OCI-LY7 (cell line): ENCODE results near the gene XRN1. TPM values are rescaled to one million over a fixed set of nuclear protein-coding genes. Genes with fewer than 3 reads are reported as not detected.

Experiments used
- BruUV-seq: library from RNA; stranded (reverse); fragments of 400-500 nt; replicated peaks from 2 replicates; lab custom pipeline; 2021; lab: Mats Ljungman, UMichigan
- CTCF ChIA-PET: fragments of 300-600 bp; sonication (Branson Sonifier 250); formaldehyde crosslinking; loops from one replicate; lab custom pipeline; 2022; ENCODE audit warnings: antibody characterized with exemption; ENCODE audit not compliant: unreplicated experiment; lab: Charles Lee
- POLR2A ChIA-PET: fragments of 300-600 bp; sonication (Branson Sonifier 250); formaldehyde crosslinking; loops from one replicate; lab custom pipeline; 2022; ENCODE audit warnings: antibody characterized with exemption; lab: Charles Lee
- DNase-seq: peaks from one replicate; pipeline ENCODE4 v3.0.0-alpha.2; 2015; ENCODE audit warnings: low spot score
- H2AFZ ChIP-seq: fragments of 200-600 bp; sonication (generic), shearing (Covaris generic); 2 replicates; pipeline ENCODE4 v1.6.1; 2014; ENCODE audit warnings: mild to moderate bottlenecking, antibody characterized with exemption, low read length, moderate library complexity
- H3K27ac ChIP-seq: fragments of 200-600 bp; sonication (generic); 2 replicates; pipeline ENCODE4 v1.5.1; 2014; ENCODE audit warnings: mixed run types, low read depth, mild to moderate bottlenecking, moderate library complexity, low read length, inconsistent platforms; ENCODE audit not compliant: poor library complexity, severe bottlenecking
- H3K36me3 ChIP-seq: fragments of 200-600 bp; sonication (generic); 2 replicates; pipeline ENCODE4 v1.6.1; 2014; ENCODE audit warnings: mild to moderate bottlenecking, antibody characterized with exemption, low read length, moderate library complexity, mixed read lengths; ENCODE audit not compliant: insufficient read depth
- H3K4me1 ChIP-seq: fragments of 200-600 bp; sonication (generic); 2 replicates; pipeline ENCODE4 v1.5.1; 2014; ENCODE audit warnings: mild to moderate bottlenecking, low read length; ENCODE audit not compliant: insufficient read depth, poor library complexity, severe bottlenecking
- H3K4me2 ChIP-seq: fragments of 200-600 bp; sonication (generic); 2 replicates; pipeline ENCODE4 v1.6.1; 2014; ENCODE audit warnings: mild to moderate bottlenecking, low read length
- H3K4me3 ChIP-seq: fragments of 200-600 bp; sonication (generic); 2 replicates; pipeline ENCODE4 v1.5.1; 2014; ENCODE audit warnings: mild to moderate bottlenecking, low read depth, low read length; ENCODE audit not compliant: poor library complexity, severe bottlenecking
- H3K79me2 ChIP-seq: fragments of 200-600 bp; sonication (generic); 2 replicates; pipeline ENCODE4 v1.6.1; 2016; ENCODE audit warnings: low read depth, mild to moderate bottlenecking, low read length, moderate library complexity, mixed read lengths; ENCODE audit not compliant: insufficient read depth
- H3K9me2 ChIP-seq: fragments of 200-600 bp; sonication (generic); 2 replicates; pipeline ENCODE4 v1.6.1; 2016; ENCODE audit warnings: mild to moderate bottlenecking, low read length, mixed read lengths; ENCODE audit not compliant: insufficient read depth
- H3K9me3 ChIP-seq: fragments of 200-600 bp; sonication (generic); 2 replicates; pipeline ENCODE4 v1.6.1; 2014; ENCODE audit warnings: mild to moderate bottlenecking, mixed run types, low read length, mixed read lengths
- H4K20me1 ChIP-seq: fragments of 200-600 bp; sonication (generic); 2 replicates; pipeline ENCODE4 v1.6.1; 2014; ENCODE audit warnings: mild to moderate bottlenecking, antibody characterized with exemption, low read length, moderate library complexity, mixed read lengths; ENCODE audit not compliant: insufficient read depth
- CTCF ChIP-seq: fragments of 200-600 bp; sonication (generic); conservative IDR thresholded peaks from 2 replicates; pipeline ENCODE4 v1.5.1; 2014; ENCODE audit warnings: mild to moderate bottlenecking, antibody characterized with exemption, low read length, moderate library complexity, mixed read lengths
- EZH2phosphoT487 ChIP-seq: fragments of 200-600 bp; sonication (generic); IDR thresholded peaks from 2 replicates; pipeline ENCODE4 v1.6.1; 2018; ENCODE audit warnings: low read depth, borderline replicate concordance, mild to moderate bottlenecking, mixed run types, antibody characterized with exemption, low read length, moderate library complexity, mixed read lengths
- intact Hi-C: fragments of 100-400 bp; cut with micrococcal nuclease; formaldehyde crosslinking; loops from one replicate; pipeline ENCODE4 v1.10.0; 2022; ENCODE audit not compliant: unreplicated experiment
- total RNA-seq, 2 experiments: library from RNA; depleted of rRNA in 1 of 2; stranded (reverse); fragments of >200 nt in 1 of 2; shearing (Covaris generic) in 1 of 2; gene quantifications; 2 replicates each; pipeline ENCODE4 v1.2.3, GENCODE V29; 2014 to 2022

XRN1 gene
- total RNA-seq, 2 experiments from 2014 or later = 36.6 to 43.6 TPM

GRCh38 chr3:142436951-142437585 is 10.8 kb downstream of the XRN1 start:
- Histone ChIP-seq H3K36me3 (peaks cover 13% of the 10 kb centered on the region), H3K9me3 (no peaks in the 10 kb centered on the region), H3K27ac (no peak overlapping the region), H3K4me1 (no peaks in the 10 kb centered on the region), H2AFZ (no peak overlapping the region), H3K4me2 (no peak overlapping the region), H3K9me2 (no peaks in the 10 kb centered on the region), H3K79me2 (peaks cover 35% of the 10 kb centered on the region; the same call in 1 of the 2 replicates), H4K20me1 (no peaks in the 10 kb centered on the region), H3K4me3 (no peak overlapping the region)
- POLR2A ChIA-PET = interaction anchor here (0.8 to 1.3 kb wide), 2 partner anchors 12 to 23 kb away, joined by 3 to 4 read pairs; no protein-coding TSS in a partner anchor
- intact Hi-C loops = no loop called here
- TF ChIP-seq EZH2phosphoT487 = no peak
- TF ChIP-seq CTCF = no peak
- no TSS peak for BruUV-seq
- DNase-seq = no peak
- CTCF ChIA-PET = no interaction called here

GRCh38 chr3:142434503-142434902 is 13.3 kb downstream of the XRN1 start:
- intact Hi-C loops = no loop called here
- H3K79me2 ChIP-seq = peaks cover 35% of the 10 kb centered on the region; the same call in 1 of the 2 replicates
- ChIA-PET POLR2A (interaction anchor here (0.7 kb wide), 3 partner anchors 158 to 1349 kb away, joined by 4 to 6 read pairs (median 5); no protein-coding TSS in a partner anchor), CTCF (no interaction called here)
- H4K20me1 ChIP-seq = no peaks in the 10 kb centered on the region
- H3K9me2 ChIP-seq = no peaks in the 10 kb centered on the region
- no peak overlapping the region for H2AFZ ChIP-seq
- TF ChIP-seq CTCF = no peak
- no peak for TF ChIP-seq EZH2phosphoT487
- BruUV-seq = no TSS peak
- no peak overlapping the region for H3K4me2 ChIP-seq
- peaks cover 33% of the 10 kb centered on the region for H3K36me3 ChIP-seq
- no peaks in the 10 kb centered on the region for H3K9me3 ChIP-seq
- DNase-seq = no peak
- no peak overlapping the region for H3K27ac ChIP-seq
- H3K4me3 ChIP-seq = no peak overlapping the region
- no peaks in the 10 kb centered on the region for H3K4me1 ChIP-seq

GRCh38 chr3:142433110-142433509 is 14.7 kb downstream of the XRN1 start:
- H4K20me1 ChIP-seq = no peaks in the 10 kb centered on the region
- no TSS peak for BruUV-seq
- H3K4me1 ChIP-seq = no peaks in the 10 kb centered on the region
- no peak overlapping the region for H3K27ac ChIP-seq
- H3K4me2 ChIP-seq = no peak overlapping the region
- H3K4me3 ChIP-seq = no peak overlapping the region
- no peak overlapping the region for H2AFZ ChIP-seq
- POLR2A ChIA-PET = interaction anchor here (1.1 kb wide), 1 partner anchor 13 kb away, joined by 4 read pairs; no protein-coding TSS in a partner anchor
- peaks cover 44% of the 10 kb centered on the region for H3K36me3 ChIP-seq
- H3K9me3 ChIP-seq = no peaks in the 10 kb centered on the region
- DNase-seq = no peak
- peaks cover 35% of the 10 kb centered on the region; the same call in 1 of the 2 replicates for H3K79me2 ChIP-seq
- intact Hi-C loops = no loop called here
- H3K9me2 ChIP-seq = no peaks in the 10 kb centered on the region
- CTCF ChIA-PET = no interaction called here
- TF ChIP-seq EZH2phosphoT487 (no peak), CTCF (no peak)
